ENCODE data around the gene ATP6V0B. TPM values are rescaled to one million over a fixed set of nuclear protein-coding genes. Genes with fewer than 3 reads are reported as not detected.

Gene ATP6V0B
- total and polyA plus RNA-seq, 10 of the 15 experiments (the other 5 are each of a cell fraction or from before 2014, with no cell fraction given), result 65.3 to 250 (median 144) TPM

- FAIRE-seq (no peak), DNase-seq (ENCODE audit: low read depth, low spot score) (no peak), ATAC-seq (no peak)
- intact Hi-C loops (cut with micrococcal nuclease; ENCODE audit: unreplicated experiment), result no loop called here
- WGBS (ENCODE audit: insufficient coverage, insufficient replicate concordance, low lambda C conversion rate, missing lambda C conversion rate), result 98% methylated on average over 9 of the region's 9 CpGs
- Histone ChIP-seq H3K9me3 (replicated peaks; ENCODE audit: control insufficient read depth, insufficient read depth, low read length) (no peaks in the 10 kb centered on the region), H3K4me1 (ENCODE audit: control insufficient read depth, insufficient read depth, low read length) (no peaks in the 10 kb centered on the region), H3K27ac (ENCODE audit: control insufficient read depth, insufficient read depth) (no peak overlapping the region), H3K4me3 (no peak overlapping the region), H2AFZ (ENCODE audit: control insufficient read depth, low read depth, low read length) (no peak overlapping the region), H3K79me2 (ENCODE audit: control insufficient read depth, insufficient read depth, low read length) (no peaks in the 10 kb centered on the region), H3K4me2 (ENCODE audit: control insufficient read depth, insufficient read depth) (no peak overlapping the region), H3K36me3 (ENCODE audit: control insufficient read depth in 2 of 2, insufficient read depth in 2 of 2, low read length in 1 of 2) (no peaks in the 10 kb centered on the region), H3K9ac (ENCODE audit: control insufficient read depth, insufficient read depth, low read length) (no peak overlapping the region), H4K20me1 (ENCODE audit: control insufficient read depth, insufficient read depth) (no peaks in the 10 kb centered on the region), H3K27me3 (replicated peaks in 1 of 2; ENCODE audit: control insufficient read depth in 2 of 2, insufficient read depth in 2 of 2, low read length in 1 of 2) (no peaks in the 10 kb centered on the region)
- in situ Hi-C loops (cut with MboI), result no loop called here
- RAD21 ChIA-PET (ENCODE audit: unreplicated experiment), result interaction anchor here (0.9 to 2.1 kb wide), 2 partner anchors 160 to 162 kb away, joined by 3 to 8 read pairs; no protein-coding TSS in a partner anchor
- CTCF ChIA-PET, result interaction anchor here (0.6 to 19.3 kb wide), 3 partner anchors 8 to 162 kb away, joined by 4 to 1117 read pairs (median 38); partner anchors contain the start of gene ARTN
- no TSS peak for BruUV-seq (replicated peaks)
- SMC1A ChIA-PET (ENCODE audit: uncharacterized antibody, unreplicated experiment), result interaction anchor here (0.7 to 6.1 kb wide), 3 partner anchors 9 to 243 kb away, joined by 3 to 65 read pairs (median 5); no protein-coding TSS in a partner anchor
- POLR2A ChIA-PET, result no interaction called here
- TF ChIP-seq NFXL1 (IDR thresholded peaks at IDR 0.05; ENCODE audit: borderline replicate concordance), result no peak
- TF ChIP-seq MYC (IDR thresholded peaks at IDR 0.05; ENCODE audit: insufficient read depth, insufficient read length, insufficient replicate concordance, low read length, severe bottlenecking), result no peak
- TF ChIP-seq NR2C2 (IDR thresholded peaks at IDR 0.05; ENCODE audit: borderline replicate concordance, control insufficient read depth, insufficient read length, low read depth), result no peak
- TF ChIP-seq ZNF24 (IDR thresholded peaks at IDR 0.05), result no peak
- TF ChIP-seq ATF7 (IDR thresholded peaks at IDR 0.05; ENCODE audit: low read depth), result no peak
- TF ChIP-seq MYB (IDR thresholded peaks at IDR 0.05; ENCODE audit: borderline replicate concordance, low read depth, low read length), result no peak
These were observed 48.9 kb upstream of the ATP6V0B start for GRCh38 chr1:43925846-43926245.

All from GM12878 (cell line).